ENCODE results near the gene GPR50. TPM values are rescaled to one million over a fixed set of nuclear protein-coding genes. Genes with fewer than 3 reads are reported as not detected.

The GPR50 gene
- polyA plus RNA-seq, 3 donors, result 0.04 TPM; not detected in 2

DNA sequence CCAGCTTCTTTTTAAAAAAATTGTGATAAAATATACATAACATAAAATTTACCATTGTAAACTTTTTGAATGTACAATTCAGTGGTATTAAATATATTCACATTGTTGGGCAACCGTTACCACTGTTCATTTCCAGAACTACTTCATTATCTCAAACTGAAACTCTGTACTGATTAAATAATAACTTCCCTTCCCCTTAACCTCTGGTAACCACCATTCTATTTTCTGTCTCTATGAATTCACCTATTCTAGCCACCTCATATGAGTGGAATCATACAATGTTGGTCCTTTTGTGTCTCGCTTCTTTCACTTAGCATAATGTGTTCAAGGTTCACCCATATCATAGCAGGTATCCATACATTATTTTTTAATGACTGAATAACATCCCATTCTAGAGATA, 8.3 kb downstream of the GPR50 start:
- WGBS, 3 donors, result 59 to 72% (median 65%) methylated on average over 2 of the region's 2 CpGs
- H3K27ac ChIP-seq (ENCODE audit: low read depth, low read length), result no peak overlapping the region

- H3K27ac ChIP-seq (ENCODE audit: low read depth, low read length), result no peak overlapping the region
- WGBS, 3 donors, result 64 to 73% (median 67%) methylated on average over 1 to 2 of the region's 2 CpGs
These were observed 30.5 kb downstream of the GPR50 start for GRCh38 chrX:151206871-151207270.

DNA sequence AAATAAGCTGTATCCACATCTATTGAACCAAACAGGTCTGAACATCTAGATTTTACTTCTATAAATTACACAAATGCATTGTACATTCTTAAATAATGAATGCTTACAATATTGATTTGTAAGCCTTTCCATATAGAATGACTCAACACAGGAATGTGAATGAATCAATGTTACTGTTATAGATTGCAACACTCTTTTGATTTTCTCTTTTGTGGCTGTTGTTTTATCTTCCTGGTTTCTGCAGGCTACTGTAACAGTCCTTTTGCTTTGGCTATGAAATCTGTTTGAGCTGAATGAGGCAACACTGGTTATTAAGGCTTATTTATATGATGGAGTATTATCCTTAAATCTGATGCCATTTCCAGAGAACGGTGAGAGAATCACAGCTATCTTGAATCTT, 49.5 kb downstream of the GPR50 start:
- no peak overlapping the region for H3K27ac ChIP-seq (ENCODE audit: low read depth, low read length)
- 53 to 62% (median 60%) methylated on average over 1 of the region's 1 CpG for WGBS, 3 donors

DNA sequence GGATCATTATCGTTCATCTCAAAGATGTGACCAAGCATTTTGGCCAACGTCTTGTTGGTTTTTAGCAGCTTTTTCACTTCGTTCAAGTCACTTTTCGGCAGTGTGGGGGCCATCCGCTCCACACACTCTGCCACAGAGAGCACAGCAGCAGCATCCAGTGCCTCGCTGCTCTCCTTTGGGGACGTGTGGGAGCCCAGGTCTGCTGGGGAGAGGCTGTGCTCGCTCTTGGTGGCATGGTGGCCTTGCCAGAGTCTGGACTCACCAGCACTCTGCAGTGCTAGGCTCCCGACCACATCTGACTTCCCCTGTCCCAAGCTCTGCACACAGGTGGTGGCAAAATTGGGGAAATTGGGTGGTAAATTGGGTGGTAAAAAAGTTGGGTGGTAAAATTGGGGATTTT, 50.6 kb downstream of the GPR50 start:
- WGBS, 3 donors, result 70 to 81% (median 70%) methylated on average over 9 of the region's 9 CpGs
- H3K27ac ChIP-seq (ENCODE audit: low read depth, low read length), result no peak overlapping the region

- no peak overlapping the region for H3K27ac ChIP-seq (ENCODE audit: low read depth, low read length)
- 3 to 25% (median 5%) methylated on average over 12 to 30 of the region's 30 CpGs for WGBS, 3 donors
These were observed 51.2 kb downstream of the GPR50 start for GRCh38 chrX:151227627-151228026.

GRCh38 chrX:151228935-151229334, 52.6 kb downstream of the GPR50 start:
- 86 to 95% (median 87%) methylated on average over 4 of the region's 4 CpGs for WGBS, 3 donors
- H3K27ac ChIP-seq (ENCODE audit: low read depth, low read length), result no peak overlapping the region

Other genes starting within 250 kb of the GPR50 start
- gene HMGB3, start 193.2 kb upstream of the GPR50 start, polyA plus RNA-seq, result 1 to 10 TPM; 3.0 to 10.0 (median 8.3) TPM
- 10 to 100 TPM in 2 of 3 donors, 1 to 10 TPM in 1; 4.2 to 10.4 (median 10.1) TPM for gene VMA21, start 220.6 kb downstream of the GPR50 start, polyA plus RNA-seq